ENCODE results near the gene KCTD16.

The KCTD16 gene

GRCh38 chr5:144352330-144352729, 181.7 kb downstream of the KCTD16 start:
- no peak for DNase-seq

- DNase-seq = no peak
Observed at GRCh38 chr5:144352732-144353317, 182.2 kb downstream of the KCTD16 start.

GRCh38 chr5:144356489-144356888, 185.8 kb downstream of the KCTD16 start:
- DNase-seq = no peak

- DNase-seq = no peak
Observed at GRCh38 chr5:144361406-144361805, 190.7 kb downstream of the KCTD16 start.

- no peak for DNase-seq
Observed at GRCh38 chr5:144365885-144366284, 195.2 kb downstream of the KCTD16 start.

- DNase-seq = no peak
Observed at GRCh38 chr5:144367991-144368390, 197.3 kb downstream of the KCTD16 start.

GRCh38 chr5:144368556-144368955, 197.9 kb downstream of the KCTD16 start:
- DNase-seq = no peak

- no peak for DNase-seq
Observed at GRCh38 chr5:144369006-144369405, 198.3 kb downstream of the KCTD16 start.

- no peak for DNase-seq
Observed at GRCh38 chr5:144370273-144370672, 199.6 kb downstream of the KCTD16 start.

GRCh38 chr5:144374637-144375036, 204.0 kb downstream of the KCTD16 start:
- DNase-seq = no peak

- no peak for DNase-seq
Observed at GRCh38 chr5:144377207-144377606, 206.5 kb downstream of the KCTD16 start.

- no peak for DNase-seq
Observed at GRCh38 chr5:144378681-144379080, 208.0 kb downstream of the KCTD16 start.

GRCh38 chr5:144385597-144385996, 214.9 kb downstream of the KCTD16 start:
- no peak for DNase-seq

- no peak for DNase-seq
Observed at GRCh38 chr5:144386315-144386714, 215.6 kb downstream of the KCTD16 start.

GRCh38 chr5:144390133-144390532, 219.5 kb downstream of the KCTD16 start:
- no peak for DNase-seq

GRCh38 chr5:144391044-144391443, 220.4 kb downstream of the KCTD16 start:
- DNase-seq = no peak

- no peak for DNase-seq
Observed at GRCh38 chr5:144393641-144394435, 223.2 kb downstream of the KCTD16 start.

- no peak for DNase-seq
Observed at GRCh38 chr5:144395704-144396103, 225.0 kb downstream of the KCTD16 start.

- DNase-seq = no peak
Observed at GRCh38 chr5:144403058-144403457, 232.4 kb downstream of the KCTD16 start.

- DNase-seq = no peak
Observed at GRCh38 chr5:144403817-144404420, 233.2 kb downstream of the KCTD16 start.

GRCh38 chr5:144404672-144405071, 234.0 kb downstream of the KCTD16 start:
- DNase-seq = no peak

GRCh38 chr5:144405991-144406390, 235.3 kb downstream of the KCTD16 start:
- DNase-seq = no peak

GRCh38 chr5:144406442-144406841, 235.8 kb downstream of the KCTD16 start:
- DNase-seq = no peak

Measured in inflammatory macrophage treated with lipopolysaccharide for 1 hour (primary cell).